GM10248 (cell line): ENCODE results near the gene KLF18.

ENCODE experiments used
- CTCF ChIA-PET: fragments of 300-600 bp; sonication (Branson Sonifier 250); formaldehyde crosslinking; extraction: SDS; loops from one replicate; lab custom pipeline; 2021; ENCODE audit warnings: antibody characterized with exemption; lab: Yijun Ruan, JAX
- POLR2A ChIA-PET: fragments of 350-650 bp; sonication (Branson Sonifier 250); formaldehyde crosslinking; extraction: SDS; loops from one replicate; lab custom pipeline; 2020; ENCODE audit warnings: antibody characterized with exemption; lab: Yijun Ruan, JAX
- DNase-seq: peaks from one replicate; pipeline ENCODE4 v3.0.0; 2012; ENCODE audit errors: extremely low spot score
- CTCF ChIP-seq: IDR thresholded peaks from 2 replicates; pipeline ENCODE4 v1.5.1; 2012; ENCODE audit warnings: mild to moderate bottlenecking, low read depth; ENCODE audit errors: extremely low read depth, missing control alignments, control extremely low read depth

The KLF18 gene

GRCh38 chr1:44105810-44106209 is 35.6 kb downstream of the KLF18 start:
- TF ChIP-seq CTCF: no peak
- ChIA-PET CTCF (no interaction called here), POLR2A (no interaction called here)
- DNase-seq: no peak

GRCh38 chr1:44103270-44104131 is 37.9 kb downstream of the KLF18 start:
- ChIA-PET CTCF (interaction anchor here (0.8 to 1.5 kb wide), 4 partner anchors 8 to 491 kb away, joined by 3 to 5 read pairs (median 4); no protein-coding TSS in a partner anchor), POLR2A (interaction anchor here (0.6 kb wide), 1 partner anchor 257 kb away, joined by 8 read pairs; no protein-coding TSS in a partner anchor)
- no peak for DNase-seq
- no peak for TF ChIP-seq CTCF

- ChIA-PET CTCF (no interaction called here), POLR2A (no interaction called here)
- no peak for DNase-seq
- TF ChIP-seq CTCF: no peak
Measured at GRCh38 chr1:44101328-44101727, 40.1 kb downstream of the KLF18 start.

- POLR2A ChIA-PET: no interaction called here
- CTCF ChIA-PET: no interaction called here
- TF ChIP-seq CTCF: no peak
- no peak for DNase-seq
Measured at GRCh38 chr1:44100183-44100868, 41.1 kb downstream of the KLF18 start.

GRCh38 chr1:44094047-44094446 is 47.4 kb downstream of the KLF18 start:
- TF ChIP-seq CTCF: no peak
- POLR2A ChIA-PET: no interaction called here
- CTCF ChIA-PET: interaction anchor here (1.8 to 2.7 kb wide), 2 partner anchors 123 to 145 kb away, joined by 5 to 10 read pairs; no protein-coding TSS in a partner anchor
- no peak for DNase-seq

- TF ChIP-seq CTCF: no peak
- CTCF ChIA-PET: interaction anchor here (0.7 to 2.6 kb wide), 2 partner anchors 8 to 12 kb away, joined by 4 to 11 read pairs; no protein-coding TSS in a partner anchor
- POLR2A ChIA-PET: no interaction called here
Measured at GRCh38 chr1:44090429-44091252, 50.8 kb downstream of the KLF18 start.

More at GRCh38 chr1:44090429-44091252, 50.8 kb downstream of the KLF18 start:
- DNase-seq: no peak
